Osteocyte (in vitro differentiated cells): ENCODE results near the gene INPP1. TPM values are rescaled to one million over a fixed set of nuclear protein-coding genes. Genes with fewer than 3 reads are reported as not detected.

Source experiments
- DNase-seq: peaks from one replicate; pipeline ENCODE4 v3.0.0; 2021; ENCODE audit warnings: mixed read lengths; ENCODE audit not compliant: unreplicated experiment; ENCODE audit errors: extremely low spot score
- H3K27ac Mint-ChIP-seq: one replicate; pipeline ENCODE4 v1.8.0; 2021; ENCODE audit warnings: mild to moderate bottlenecking, mixed read lengths; ENCODE audit not compliant: unreplicated experiment
- H3K27me3 Mint-ChIP-seq: one replicate; pipeline ENCODE4 v1.8.0; 2021; ENCODE audit warnings: mixed read lengths; ENCODE audit not compliant: unreplicated experiment
- H3K36me3 Mint-ChIP-seq: one replicate; pipeline ENCODE4 v1.8.0; 2021; ENCODE audit warnings: mixed read lengths; ENCODE audit not compliant: unreplicated experiment
- H3K4me1 Mint-ChIP-seq: one replicate; pipeline ENCODE4 v1.8.0; 2021; ENCODE audit warnings: mixed read lengths; ENCODE audit not compliant: unreplicated experiment
- H3K4me3 Mint-ChIP-seq: one replicate; pipeline ENCODE4 v1.8.0; 2021; ENCODE audit warnings: mild to moderate bottlenecking, moderate library complexity, mixed read lengths; ENCODE audit not compliant: unreplicated experiment
- H3K9me3 Mint-ChIP-seq: one replicate; pipeline ENCODE4 v1.8.0; 2021; ENCODE audit warnings: mixed read lengths; ENCODE audit not compliant: unreplicated experiment
- CTCF ChIP-seq: fragments of 200-600 bp; sonication (generic); IDR thresholded peaks from 2 replicates; pipeline ENCODE4 v1.5.0; 2021; ENCODE audit warnings: antibody characterized with exemption, mild to moderate bottlenecking, moderate library complexity
- total RNA-seq: library from RNA; stranded (reverse); gene quantifications from 2 replicates; pipeline ENCODE4 v1.2.1, GENCODE V29; 2021

INPP1 gene
- total RNA-seq, 1 donor from 2014 or later = 17.3 TPM

GRCh38 chr2:190380962-190381412 is 37.6 kb downstream of the INPP1 start:
- Mint-ChIP-seq H3K9me3 (no peaks in the 10 kb centered on the region), H3K4me1 (no peaks in the 10 kb centered on the region), H3K27ac (no peak overlapping the region), H3K36me3 (no peaks in the 10 kb centered on the region), H3K4me3 (no peak overlapping the region), H3K27me3 (no peaks in the 10 kb centered on the region)
- TF ChIP-seq CTCF = no peak
- DNase-seq = no peak

DNA sequence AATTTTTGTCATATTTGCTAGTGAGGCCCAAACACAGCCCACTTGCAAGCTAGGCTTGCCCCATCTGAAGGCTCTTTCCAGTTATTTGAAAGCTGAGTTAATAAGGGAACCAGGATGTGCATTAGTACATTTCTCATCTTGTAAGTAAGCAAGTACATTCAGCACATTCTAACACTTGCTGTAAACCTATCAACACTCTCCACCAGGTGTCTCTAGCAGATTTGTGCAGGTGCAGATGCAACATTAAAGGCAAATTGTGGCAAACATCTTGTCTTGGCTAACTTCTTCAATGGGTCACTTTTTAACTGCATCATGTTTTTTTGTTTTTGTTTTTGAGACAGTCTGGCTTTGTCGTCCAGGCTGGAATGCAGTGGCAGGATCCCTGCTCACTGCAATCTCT is 39.5 kb downstream of the INPP1 start:
- peak; percentile 53 for TF ChIP-seq CTCF
- no peaks in the 10 kb centered on the region for H3K36me3 Mint-ChIP-seq
- H3K4me3 Mint-ChIP-seq = no peak overlapping the region
- no peak for DNase-seq
- H3K4me1 Mint-ChIP-seq = no peaks in the 10 kb centered on the region
- H3K27me3 Mint-ChIP-seq = no peaks in the 10 kb centered on the region
- H3K27ac Mint-ChIP-seq = no peak overlapping the region
- H3K9me3 Mint-ChIP-seq = no peaks in the 10 kb centered on the region

- peaks cover 19% of the 10 kb centered on the region for H3K27me3 Mint-ChIP-seq
- TF ChIP-seq CTCF = no peak
- no peaks in the 10 kb centered on the region for H3K9me3 Mint-ChIP-seq
- no peak overlapping the region for H3K27ac Mint-ChIP-seq
- no peak for DNase-seq
- no peak overlapping the region for H3K4me3 Mint-ChIP-seq
- no peaks in the 10 kb centered on the region for H3K4me1 Mint-ChIP-seq
- H3K36me3 Mint-ChIP-seq = no peaks in the 10 kb centered on the region
Observed at GRCh38 chr2:190387422-190387821, 44.0 kb downstream of the INPP1 start.

GRCh38 chr2:190396271-190396670 is 52.9 kb downstream of the INPP1 start:
- H3K27me3 Mint-ChIP-seq = peaks cover 65% of the 10 kb centered on the region
- H3K9me3 Mint-ChIP-seq = no peaks in the 10 kb centered on the region
- TF ChIP-seq CTCF = no peak
- DNase-seq = no peak
- no peaks in the 10 kb centered on the region for H3K36me3 Mint-ChIP-seq
- no peak overlapping the region for H3K4me3 Mint-ChIP-seq
- no peaks in the 10 kb centered on the region for H3K4me1 Mint-ChIP-seq
- H3K27ac Mint-ChIP-seq = no peak overlapping the region

DNA sequence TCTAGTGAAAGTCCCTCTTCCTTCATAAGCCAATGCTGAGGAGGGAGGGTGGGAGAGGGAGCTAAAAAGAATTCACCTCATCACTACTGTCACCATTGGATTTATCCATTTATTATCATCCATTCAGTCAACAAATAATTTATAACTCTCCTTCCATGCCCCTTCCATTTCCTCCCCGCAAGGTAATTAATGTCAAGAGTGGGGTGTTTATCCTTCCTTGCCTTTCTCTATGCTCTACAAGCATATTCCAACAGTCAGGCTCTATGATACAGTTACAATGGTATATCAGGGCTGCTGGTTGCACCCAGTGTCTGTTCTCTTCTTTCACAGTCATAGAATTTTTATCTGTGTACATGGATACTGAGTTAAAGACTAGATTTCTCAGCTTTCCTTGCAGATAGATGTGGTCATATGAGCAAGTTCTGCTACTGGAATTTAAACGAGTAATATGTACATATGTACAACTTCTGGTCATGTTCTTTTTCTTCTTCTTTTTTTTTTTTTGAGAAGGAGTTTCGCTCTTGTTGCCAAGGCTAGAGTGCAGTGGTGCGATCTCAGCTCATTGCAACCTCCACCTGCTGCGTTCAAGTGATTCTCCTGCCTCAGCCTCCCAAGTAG is 59.7 kb downstream of the INPP1 start:
- peaks cover 4% of the 10 kb centered on the region for H3K9me3 Mint-ChIP-seq
- DNase-seq = no peak
- H3K36me3 Mint-ChIP-seq = no peaks in the 10 kb centered on the region
- H3K27me3 Mint-ChIP-seq = peaks cover 11% of the 10 kb centered on the region
- no peak overlapping the region for H3K27ac Mint-ChIP-seq
- no peak overlapping the region for H3K4me3 Mint-ChIP-seq
- no peaks in the 10 kb centered on the region for H3K4me1 Mint-ChIP-seq
- TF ChIP-seq CTCF = no peak
